BJ (cell line): Measurements from ENCODE around the gene PCED1B. TPM values are rescaled to one million over a fixed set of nuclear protein-coding genes. Genes with fewer than 3 reads are reported as not detected.
A peak's percentile ranks its signal among the peaks of the same experiment; 100 is the strongest.

Experiments used
- CTCF ChIA-PET: fragments of 350-600 bp; formaldehyde crosslinking; extraction: SDS; loops from one replicate; lab custom pipeline; 2021; ENCODE audit warnings: antibody characterized with exemption, inconsistent platforms; lab: Yijun Ruan, JAX
- POLR2A ChIA-PET: fragments of 300-600 bp; sonication (Branson Sonifier 250); formaldehyde crosslinking; extraction: SDS; loops from one replicate; lab custom pipeline; 2021; ENCODE audit warnings: antibody characterized with exemption; lab: Charles Lee
- DNase-seq: peaks from one replicate; pipeline ENCODE4 v3.0.0-alpha.2; 2011; ENCODE audit warnings: low read depth
- H3K27me3 ChIP-seq: 2 replicates; pipeline ENCODE4 v1.6.0; 2011; ENCODE audit warnings: low read length; ENCODE audit not compliant: control insufficient read depth, insufficient read depth
- H3K36me3 ChIP-seq: 2 replicates; pipeline ENCODE4 v1.5.1; 2011; ENCODE audit warnings: low read length; ENCODE audit not compliant: control insufficient read depth, insufficient read depth
- H3K4me3 ChIP-seq: 2 replicates; pipeline ENCODE4 v1.5.1; 2011; ENCODE audit warnings: low read depth, mild to moderate bottlenecking, control low read depth, low read length
- CTCF ChIP-seq: IDR thresholded peaks from 2 replicates; pipeline ENCODE4 v1.5.1; 2011; ENCODE audit warnings: low read depth, mild to moderate bottlenecking, control low read depth, inconsistent platforms, low read length, moderate library complexity; ENCODE audit not compliant: insufficient read depth
- polyA plus RNA-seq: library from polyadenylated mRNA; depleted of rRNA; stranded (reverse); fragments of >200 nt; gene quantifications from 2 replicates; pipeline ENCODE4 v1.2.3, GENCODE V29; 2011

PCED1B gene
- polyA plus RNA-seq, 1 experiment: 7.8 TPM

- no peak for DNase-seq
- no peaks in the 10 kb centered on the region for H3K27me3 ChIP-seq
- peaks cover 3% of the 10 kb centered on the region for H3K36me3 ChIP-seq
- ChIA-PET POLR2A (interaction anchor here (0.6 kb wide), 1 partner anchor 187 kb away, joined by 3 read pairs; no protein-coding TSS in a partner anchor), CTCF (interaction anchor here (0.9 to 2.9 kb wide), 12 partner anchors 9 to 573 kb away, joined by 3 to 12 read pairs (median 4); no protein-coding TSS in a partner anchor)
- no peak for TF ChIP-seq CTCF
- peak overlapping the region; percentile 75 for H3K4me3 ChIP-seq
These were observed 521 bp upstream of the PCED1B start for GRCh38 chr12:47078733-47079467.

DNA sequence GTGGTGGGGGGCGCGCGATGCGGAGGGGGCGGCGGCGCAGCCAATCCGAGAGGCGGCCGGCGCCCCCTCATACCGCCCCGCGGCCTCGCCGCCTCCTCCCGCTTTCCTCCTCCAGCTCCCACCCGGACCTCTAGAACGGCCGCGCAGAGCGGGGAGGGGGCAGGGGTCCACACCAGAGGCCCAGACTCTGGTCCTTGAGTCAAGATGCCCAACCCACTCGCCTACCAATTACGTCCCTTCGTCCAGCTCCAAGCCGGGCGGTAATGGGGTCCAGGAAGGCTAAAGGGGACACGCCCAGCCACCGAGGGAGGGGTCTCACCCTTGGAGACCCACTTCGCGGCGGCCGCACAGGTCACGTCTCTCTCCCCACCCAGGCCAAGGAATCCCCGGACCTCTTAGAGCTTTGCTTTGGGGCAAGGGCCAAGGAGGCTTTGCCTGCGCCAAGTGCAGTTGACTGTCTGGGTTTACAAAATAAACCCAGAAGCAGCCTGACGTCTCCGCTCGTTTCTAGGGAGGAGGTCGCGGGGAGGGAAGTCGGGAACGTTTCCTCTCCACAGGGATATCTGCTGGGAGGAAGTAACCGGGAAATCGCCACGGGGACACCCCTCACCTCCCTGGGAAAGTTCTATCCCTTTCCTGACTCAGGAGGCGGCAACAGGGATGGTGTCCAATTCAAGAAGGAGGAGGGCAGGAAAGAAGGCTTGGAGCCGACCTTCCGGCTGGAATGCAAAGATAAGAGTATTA is 732 bp downstream of the PCED1B start:
- TF ChIP-seq CTCF: no peak
- POLR2A ChIA-PET: no interaction called here
- Histone ChIP-seq H3K36me3 (peaks cover 3% of the 10 kb centered on the region), H3K4me3 (peak overlapping the region; percentile 75), H3K27me3 (no peaks in the 10 kb centered on the region)
- CTCF ChIA-PET: interaction anchor here (1.0 to 2.9 kb wide), 4 partner anchors 10 to 606 kb away, joined by 3 to 11 read pairs (median 4); no protein-coding TSS in a partner anchor
- no peak for DNase-seq

- peaks cover 3% of the 10 kb centered on the region for H3K36me3 ChIP-seq
- ChIA-PET CTCF (interaction anchor here (2.9 kb wide), 1 partner anchor 11 kb away, joined by 11 read pairs; no protein-coding TSS in a partner anchor), POLR2A (no interaction called here)
- no peaks in the 10 kb centered on the region for H3K27me3 ChIP-seq
- DNase-seq: no peak
- no peak for TF ChIP-seq CTCF
- peak overlapping the region; percentile 75 for H3K4me3 ChIP-seq
These were observed 1.5 kb downstream of the PCED1B start for GRCh38 chr12:47080725-47081502.

- Histone ChIP-seq H3K36me3 (peaks cover 3% of the 10 kb centered on the region), H3K4me3 (no peak overlapping the region), H3K27me3 (no peaks in the 10 kb centered on the region)
- POLR2A ChIA-PET: interaction anchor here (0.5 kb wide), 1 partner anchor 312 kb away, joined by 3 read pairs; no protein-coding TSS in a partner anchor
- TF ChIP-seq CTCF: no peak
- no peak for DNase-seq
- CTCF ChIA-PET: interaction anchor here (1.0 kb wide), 1 partner anchor 61 kb away, joined by 4 read pairs; no protein-coding TSS in a partner anchor
These were observed 2.9 kb downstream of the PCED1B start for GRCh38 chr12:47082283-47082682.
